ENCODE data around the gene IFI16.

Gene IFI16

GRCh38 chr1:158976219-158976618 lies 33.5 kb upstream of the IFI16 start:
- no peaks in the 10 kb centered on the region for H4K20me1 ChIP-seq (ENCODE audit: insufficient read depth, low read length)
- DNase-seq, result no peak
- no peak overlapping the region for H3K27ac ChIP-seq (ENCODE audit: low read length)
- H3F3A ChIP-seq (ENCODE audit: insufficient read depth, low read length), result no peaks in the 10 kb centered on the region
- H3K4me2 ChIP-seq (ENCODE audit: low read depth, low read length), result no peak overlapping the region
- H3K79me2 ChIP-seq (ENCODE audit: low read length), result no peaks in the 10 kb centered on the region
- no peaks in the 10 kb centered on the region for H3K4me1 ChIP-seq (ENCODE audit: low read length)
- H3K9ac ChIP-seq (ENCODE audit: low read length), result no peak overlapping the region
- TF ChIP-seq EZH2 (optimal IDR thresholded peaks at IDR 0.05; ENCODE audit: low read depth, low read length) (no peak), EZH2phosphoT487 (IDR thresholded peaks at IDR 0.05; ENCODE audit: low read length) (no peak), CTCF (IDR thresholded peaks at IDR 0.05; ENCODE audit: low read length) (no peak)
- no peaks in the 10 kb centered on the region for H3K36me3 ChIP-seq (replicated peaks; ENCODE audit: insufficient read depth, low read length)
- no peaks in the 10 kb centered on the region for H3K9me3 ChIP-seq (replicated peaks; ENCODE audit: insufficient read depth, low read length)
- H3K9me2 ChIP-seq (replicated peaks; ENCODE audit: insufficient read depth, low read length), result no peaks in the 10 kb centered on the region
- no peak overlapping the region for H2AFZ ChIP-seq (ENCODE audit: low read length)
- H3K4me3 ChIP-seq (ENCODE audit: low read length), result no peak overlapping the region
- no peaks in the 10 kb centered on the region for H3K27me3 ChIP-seq (replicated peaks; ENCODE audit: insufficient read depth, low read length)

DNA sequence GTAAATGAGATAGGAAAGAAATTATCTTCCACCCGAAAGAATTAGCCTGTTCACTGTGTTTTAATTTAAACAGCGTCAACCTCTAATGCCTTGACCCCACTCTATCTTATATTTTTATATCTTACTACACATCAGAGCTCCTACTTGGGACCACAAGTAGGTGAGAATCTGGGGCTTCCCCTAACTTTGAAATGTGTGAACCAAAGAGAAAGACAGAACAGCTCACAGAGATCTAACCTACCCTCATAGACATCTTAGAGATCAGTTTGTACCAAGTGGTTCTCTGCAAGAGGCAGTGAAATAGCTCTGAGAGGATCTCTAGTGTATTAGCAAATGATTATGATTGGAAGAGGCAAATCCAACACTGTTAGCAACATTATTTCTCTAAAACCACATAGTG lies 31.0 kb upstream of the IFI16 start:
- no peak for TF ChIP-seq EZH2phosphoT487 (IDR thresholded peaks at IDR 0.05; ENCODE audit: low read length)
- no peak for TF ChIP-seq EZH2 (optimal IDR thresholded peaks at IDR 0.05; ENCODE audit: low read depth, low read length)
- no peak for TF ChIP-seq CTCF (IDR thresholded peaks at IDR 0.05; ENCODE audit: low read length)
- Histone ChIP-seq H3K27ac (ENCODE audit: low read length) (no peak overlapping the region), H3K79me2 (ENCODE audit: low read length) (no peaks in the 10 kb centered on the region), H3K4me3 (ENCODE audit: low read length) (no peak overlapping the region), H3F3A (ENCODE audit: insufficient read depth, low read length) (no peaks in the 10 kb centered on the region), H3K9me2 (replicated peaks; ENCODE audit: insufficient read depth, low read length) (no peaks in the 10 kb centered on the region), H2AFZ (ENCODE audit: low read length) (no peak overlapping the region), H3K4me2 (ENCODE audit: low read depth, low read length) (no peak overlapping the region), H4K20me1 (ENCODE audit: insufficient read depth, low read length) (no peaks in the 10 kb centered on the region), H3K9me3 (replicated peaks; ENCODE audit: insufficient read depth, low read length) (no peaks in the 10 kb centered on the region), H3K36me3 (replicated peaks; ENCODE audit: insufficient read depth, low read length) (no peaks in the 10 kb centered on the region), H3K27me3 (replicated peaks; ENCODE audit: insufficient read depth, low read length) (no peaks in the 10 kb centered on the region), H3K4me1 (ENCODE audit: low read length) (no peaks in the 10 kb centered on the region), H3K9ac (ENCODE audit: low read length) (no peak overlapping the region)
- DNase-seq, result no peak

GRCh38 chr1:158979229-158979628 lies 30.5 kb upstream of the IFI16 start:
- no peaks in the 10 kb centered on the region for H3K4me1 ChIP-seq (ENCODE audit: low read length)
- H2AFZ ChIP-seq (ENCODE audit: low read length), result no peak overlapping the region
- no peak overlapping the region for H3K27ac ChIP-seq (ENCODE audit: low read length)
- TF ChIP-seq EZH2phosphoT487 (IDR thresholded peaks at IDR 0.05; ENCODE audit: low read length) (no peak), EZH2 (optimal IDR thresholded peaks at IDR 0.05; ENCODE audit: low read depth, low read length) (no peak), CTCF (IDR thresholded peaks at IDR 0.05; ENCODE audit: low read length) (no peak)
- H3K79me2 ChIP-seq (ENCODE audit: low read length), result no peaks in the 10 kb centered on the region
- no peaks in the 10 kb centered on the region for H4K20me1 ChIP-seq (ENCODE audit: insufficient read depth, low read length)
- no peak for DNase-seq
- no peaks in the 10 kb centered on the region for H3K27me3 ChIP-seq (replicated peaks; ENCODE audit: insufficient read depth, low read length)
- no peak overlapping the region for H3K4me3 ChIP-seq (ENCODE audit: low read length)
- H3K9me3 ChIP-seq (replicated peaks; ENCODE audit: insufficient read depth, low read length), result no peaks in the 10 kb centered on the region
- no peak overlapping the region for H3K4me2 ChIP-seq (ENCODE audit: low read depth, low read length)
- no peaks in the 10 kb centered on the region for H3K36me3 ChIP-seq (replicated peaks; ENCODE audit: insufficient read depth, low read length)
- no peak overlapping the region for H3K9ac ChIP-seq (ENCODE audit: low read length)
- no peaks in the 10 kb centered on the region for H3F3A ChIP-seq (ENCODE audit: insufficient read depth, low read length)
- H3K9me2 ChIP-seq (replicated peaks; ENCODE audit: insufficient read depth, low read length), result no peaks in the 10 kb centered on the region
